Activated CD8-positive, alpha-beta T cell treated with anti-CD3 and anti-CD28 coated beads, Interleukin-2, amount 10 ng/mL, durations not matched to agents 7 days and 5 days (primary cell): ENCODE data around the gene RNF4. TPM values are rescaled to one million over a fixed set of nuclear protein-coding genes. Genes with fewer than 3 reads are reported as not detected.

ENCODE experiments used
- ATAC-seq: fragments of 150-1000 bp; cut with Tn5 transposase; one replicate; pipeline ENCODE4 v1.10.0; 2021; ENCODE audit warnings: moderate library complexity
- CTCF ChIA-PET: fragments of 350-600 bp; sonication (Branson Sonifier 250); formaldehyde crosslinking; loops from one replicate; lab custom pipeline; 2021; ENCODE audit warnings: antibody characterized with exemption; lab: Charles Lee
- POLR2A ChIA-PET: fragments of 350-600 bp; sonication (Branson Sonifier 250); formaldehyde crosslinking; loops from one replicate; lab custom pipeline; 2021; ENCODE audit warnings: antibody characterized with exemption; lab: Charles Lee
- DNase-seq: peaks from one replicate; pipeline ENCODE4 v3.0.0-alpha.2; 2020
- H3K27ac Mint-ChIP-seq: one replicate; pipeline ENCODE4 v1.8.0; 2021; ENCODE audit warnings: mild to moderate bottlenecking, mixed read lengths
- H3K27me3 Mint-ChIP-seq: one replicate; pipeline ENCODE4 v1.8.0; 2021; ENCODE audit warnings: low read depth, mixed read lengths
- H3K36me3 Mint-ChIP-seq: one replicate; pipeline ENCODE4 v1.8.0; 2021; ENCODE audit warnings: low read depth, mixed read lengths
- H3K4me1 Mint-ChIP-seq: one replicate; pipeline ENCODE4 v1.8.0; 2021; ENCODE audit warnings: low read depth, mixed read lengths
- H3K4me3 Mint-ChIP-seq: one replicate; pipeline ENCODE4 v1.8.0; 2021; ENCODE audit warnings: mild to moderate bottlenecking, mixed read lengths
- H3K9me3 Mint-ChIP-seq: one replicate; pipeline ENCODE4 v1.8.0; 2022; ENCODE audit warnings: mixed read lengths; ENCODE audit not compliant: insufficient read depth
- total RNA-seq, 2 experiments: library from RNA; stranded (reverse); gene quantifications; one replicate each; pipeline ENCODE4 v1.2.3, GENCODE V29; 2021

RNF4 gene, protein sequence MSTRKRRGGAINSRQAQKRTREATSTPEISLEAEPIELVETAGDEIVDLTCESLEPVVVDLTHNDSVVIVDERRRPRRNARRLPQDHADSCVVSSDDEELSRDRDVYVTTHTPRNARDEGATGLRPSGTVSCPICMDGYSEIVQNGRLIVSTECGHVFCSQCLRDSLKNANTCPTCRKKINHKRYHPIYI
- total RNA-seq: 100 to 1,000 TPM; 105 to 118 TPM

DNA sequence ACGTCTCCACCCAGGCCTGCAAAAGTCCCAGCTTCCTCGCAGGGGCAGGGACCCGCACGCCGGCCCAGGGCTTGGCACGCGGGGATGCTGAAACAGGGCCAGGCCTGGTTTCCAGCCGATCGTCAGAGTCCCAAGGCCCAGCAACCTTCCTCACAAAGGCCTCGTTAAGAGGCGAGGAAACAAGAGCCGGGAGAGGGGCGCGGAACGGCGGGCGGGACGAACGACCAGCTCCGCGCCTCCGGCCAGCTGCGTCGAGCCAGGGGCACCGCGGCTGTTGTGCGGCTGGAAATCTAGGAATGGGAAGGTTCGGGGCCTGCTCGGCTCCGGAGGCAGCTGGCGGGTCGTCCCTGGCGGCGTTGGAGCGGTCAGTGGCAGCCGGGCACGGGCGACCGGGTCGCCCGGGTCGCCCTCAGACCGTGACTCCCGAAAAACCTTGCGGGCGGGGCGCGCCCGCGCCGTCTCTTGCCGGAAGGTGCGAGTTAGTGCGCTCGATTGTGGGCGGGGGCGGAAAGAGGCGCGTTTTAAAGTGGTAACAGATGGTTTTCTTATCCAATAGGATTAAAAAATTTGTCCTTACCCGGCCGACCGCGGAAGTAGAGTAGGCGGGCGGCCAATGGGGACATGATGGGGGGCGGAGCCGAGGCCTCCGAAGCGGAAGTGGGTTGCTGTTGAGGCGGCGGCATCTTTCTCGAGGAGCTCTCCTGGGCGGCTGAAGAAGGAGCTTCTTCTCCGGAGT, at the start of gene RNF4:
TSS of gene RNF4 (plus strand) at position 651 of the 736 bp plus-strand sequence. CDS start 21,388 bp downstream, outside the sequence.
- Mint-ChIP-seq H3K27ac (peak within 1 kb of the TSS; percentile 99), H3K27me3 (peaks cover 3% of the 10 kb centered on the region), H3K36me3 (peaks cover 46% of the 10 kb centered on the region), H3K9me3 (no peaks in the 10 kb centered on the region), H3K4me1 (peaks cover 43% of the 10 kb centered on the region), H3K4me3 (peak within 1 kb of the TSS; percentile 99)
- POLR2A ChIA-PET: interaction anchor here (0.6 to 3.1 kb wide), 31 partner anchors 9 to 755 kb away, joined by 3 to 39 read pairs (median 4); partner anchors contain the start of genes CFAP99, FAM193A, MXD4 and NSD2
- peak; percentile 98 for DNase-seq
- ATAC-seq: peak; percentile 89
- CTCF ChIA-PET: interaction anchor here (0.7 to 3.2 kb wide), 14 partner anchors 9 to 486 kb away, joined by 3 to 15 read pairs (median 3); partner anchors contain the start of genes CFAP99, FAM193A, HAUS3 and NELFA

DNA sequence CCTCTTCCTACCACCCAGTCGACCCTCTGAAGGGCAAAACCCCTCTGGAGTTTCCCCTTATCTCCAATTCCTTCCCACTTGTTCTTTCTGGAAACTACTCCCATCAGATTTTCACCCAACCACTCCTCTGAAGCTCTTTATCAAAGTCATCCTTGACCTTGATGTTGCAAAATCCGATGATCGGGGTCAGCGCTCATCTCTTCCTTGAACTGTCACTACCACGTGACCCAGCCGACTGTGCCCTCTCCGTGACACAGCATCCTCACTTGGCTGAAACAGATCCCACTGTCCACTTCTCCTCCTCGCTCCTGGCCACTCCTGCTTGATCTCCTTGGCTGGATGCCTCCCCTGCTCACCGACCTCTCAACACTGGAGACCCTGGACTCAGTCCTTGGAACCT, 49.1 kb upstream of the RNF4 start:
- ChIA-PET CTCF (interaction anchor here (1.0 to 2.9 kb wide), 8 partner anchors 12 to 200 kb away, joined by 3 to 11 read pairs (median 4); partner anchors contain the start of genes HAUS3, POLN and RNF4), POLR2A (interaction anchor here (1.3 to 1.4 kb wide), 2 partner anchors 49 to 129 kb away, joined by 3 to 6 read pairs; partner anchors contain the start of gene RNF4)
- no peaks in the 10 kb centered on the region for H3K36me3 Mint-ChIP-seq
- peaks cover 52% of the 10 kb centered on the region for H3K27me3 Mint-ChIP-seq
- no peaks in the 10 kb centered on the region for H3K9me3 Mint-ChIP-seq
- DNase-seq (no peak), ATAC-seq (no peak)
- peaks cover 35% of the 10 kb centered on the region for H3K4me1 Mint-ChIP-seq
- H3K27ac Mint-ChIP-seq: no peak overlapping the region
- H3K4me3 Mint-ChIP-seq: no peak overlapping the region

DNA sequence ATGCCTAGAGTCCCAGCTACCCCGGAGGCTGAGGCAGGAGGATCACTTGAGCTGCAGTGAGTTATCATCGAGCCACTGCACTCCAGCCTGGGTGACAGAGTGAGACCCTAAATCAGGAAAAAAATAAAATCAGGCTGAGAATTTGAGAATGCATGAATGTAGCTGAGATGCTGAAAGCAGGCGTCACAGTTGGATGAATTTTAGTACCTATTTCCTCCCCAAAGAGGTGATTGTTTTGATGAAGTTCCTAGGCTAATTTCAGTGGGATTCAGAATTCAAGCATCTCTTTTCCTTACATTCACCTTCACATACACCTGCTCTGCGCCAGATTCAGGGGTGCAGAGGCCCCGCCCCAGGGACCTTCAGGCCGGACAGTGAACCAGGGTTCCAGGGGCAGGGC, 47.0 kb upstream of the RNF4 start:
- ChIA-PET CTCF (interaction anchor here (0.9 to 2.9 kb wide), 2 partner anchors 40 to 202 kb away, joined by 4 to 11 read pairs; no protein-coding TSS in a partner anchor), POLR2A (interaction anchor here (0.5 to 1.4 kb wide), 3 partner anchors 9 to 542 kb away, joined by 3 read pairs; partner anchors contain the start of gene GRK4)
- H3K27ac Mint-ChIP-seq: no peak overlapping the region
- peaks cover 19% of the 10 kb centered on the region for H3K4me1 Mint-ChIP-seq
- no peak overlapping the region for H3K4me3 Mint-ChIP-seq
- no peaks in the 10 kb centered on the region for H3K36me3 Mint-ChIP-seq
- DNase-seq (no peak), ATAC-seq (no peak)
- peaks cover 37% of the 10 kb centered on the region for H3K27me3 Mint-ChIP-seq
- no peaks in the 10 kb centered on the region for H3K9me3 Mint-ChIP-seq

DNA sequence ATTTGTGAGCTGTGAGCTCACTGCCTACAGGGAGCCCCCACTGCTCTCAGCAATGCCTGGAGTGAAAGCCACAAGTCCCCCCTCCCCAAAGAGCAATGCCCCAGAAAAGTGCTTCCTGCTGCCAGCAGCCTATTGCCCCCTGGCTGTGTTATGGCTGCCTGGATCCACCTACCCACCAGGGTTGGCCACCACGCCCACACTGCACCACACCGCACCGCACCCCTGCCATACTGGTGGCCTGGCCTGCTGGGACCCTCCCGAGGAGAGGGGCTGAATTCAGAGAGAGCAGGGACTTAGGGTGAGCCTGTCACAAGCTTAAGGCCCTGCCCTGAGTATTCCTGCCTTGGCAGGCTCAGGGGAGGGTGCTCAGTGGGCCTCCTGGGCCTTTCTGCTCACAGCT, 45.8 kb upstream of the RNF4 start:
- POLR2A ChIA-PET: no interaction called here
- H3K36me3 Mint-ChIP-seq: no peaks in the 10 kb centered on the region

DNA sequence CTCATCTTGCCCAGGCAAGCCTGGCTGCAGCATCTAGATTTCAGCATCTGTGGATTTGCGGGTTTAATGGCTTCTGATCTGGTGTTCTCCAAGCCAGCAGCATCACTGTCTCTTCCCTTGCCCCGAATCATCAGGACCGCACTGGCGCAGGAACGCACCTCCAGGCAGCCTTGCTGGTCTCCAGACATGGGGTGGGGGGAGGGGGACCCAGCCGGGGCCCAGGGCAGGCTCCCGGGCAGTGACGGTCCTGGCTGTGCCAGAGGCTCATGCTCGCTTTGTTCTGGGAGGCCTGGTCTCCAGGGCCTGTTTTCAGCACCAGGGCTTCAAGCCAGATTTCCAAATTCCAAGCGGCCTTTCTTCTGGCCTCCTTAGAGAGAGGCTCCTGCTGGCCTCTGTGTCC, 45.2 kb upstream of the RNF4 start:
- no peak overlapping the region for H3K27ac Mint-ChIP-seq
- peaks cover 12% of the 10 kb centered on the region for H3K4me1 Mint-ChIP-seq
- no peaks in the 10 kb centered on the region for H3K9me3 Mint-ChIP-seq
- H3K36me3 Mint-ChIP-seq: no peaks in the 10 kb centered on the region
- ChIA-PET POLR2A (no interaction called here), CTCF (no interaction called here)
- DNase-seq: no peak
- no peak overlapping the region for H3K4me3 Mint-ChIP-seq
- H3K27me3 Mint-ChIP-seq: peaks cover 30% of the 10 kb centered on the region
- no peak for ATAC-seq

More for the DNA sequence above, 45.8 kb upstream of the RNF4 start:
- Mint-ChIP-seq H3K27ac (no peak overlapping the region), H3K4me3 (no peak overlapping the region), H3K9me3 (no peaks in the 10 kb centered on the region), H3K27me3 (peaks cover 30% of the 10 kb centered on the region), H3K4me1 (peaks cover 12% of the 10 kb centered on the region)
- ATAC-seq: no peak
- no peak for DNase-seq
- CTCF ChIA-PET: interaction anchor here (1.1 kb wide), 1 partner anchor 19 kb away, joined by 4 read pairs; no protein-coding TSS in a partner anchor

DNA sequence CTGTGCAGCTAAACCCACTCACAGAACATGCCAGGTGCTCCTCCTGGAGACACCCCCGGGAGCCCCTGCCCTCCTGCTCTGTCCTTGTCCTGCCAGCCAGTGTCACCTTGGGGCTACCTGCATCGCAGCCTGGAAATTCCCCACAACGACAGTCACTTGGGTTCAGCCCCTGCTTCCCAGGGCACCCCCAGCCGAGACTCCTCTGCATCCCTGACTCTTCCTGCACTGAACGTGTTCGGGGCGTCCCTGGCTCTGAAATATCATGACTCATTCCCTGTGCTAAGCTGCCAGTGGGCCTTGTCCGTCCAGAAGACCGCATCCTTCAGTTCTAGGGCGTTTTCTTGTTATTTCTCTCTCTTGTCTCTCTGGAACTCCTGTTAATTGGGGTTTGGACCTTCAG, 44.3 kb upstream of the RNF4 start:
- ATAC-seq (no peak), DNase-seq (no peak)
- POLR2A ChIA-PET: no interaction called here
- Mint-ChIP-seq H3K27me3 (peaks cover 25% of the 10 kb centered on the region), H3K4me3 (no peak overlapping the region), H3K9me3 (no peaks in the 10 kb centered on the region), H3K36me3 (no peaks in the 10 kb centered on the region), H3K27ac (no peak overlapping the region), H3K4me1 (peaks cover 6% of the 10 kb centered on the region)
- CTCF ChIA-PET: interaction anchor here (1.2 to 1.3 kb wide), 2 partner anchors 17 to 204 kb away, joined by 4 read pairs; no protein-coding TSS in a partner anchor

DNA sequence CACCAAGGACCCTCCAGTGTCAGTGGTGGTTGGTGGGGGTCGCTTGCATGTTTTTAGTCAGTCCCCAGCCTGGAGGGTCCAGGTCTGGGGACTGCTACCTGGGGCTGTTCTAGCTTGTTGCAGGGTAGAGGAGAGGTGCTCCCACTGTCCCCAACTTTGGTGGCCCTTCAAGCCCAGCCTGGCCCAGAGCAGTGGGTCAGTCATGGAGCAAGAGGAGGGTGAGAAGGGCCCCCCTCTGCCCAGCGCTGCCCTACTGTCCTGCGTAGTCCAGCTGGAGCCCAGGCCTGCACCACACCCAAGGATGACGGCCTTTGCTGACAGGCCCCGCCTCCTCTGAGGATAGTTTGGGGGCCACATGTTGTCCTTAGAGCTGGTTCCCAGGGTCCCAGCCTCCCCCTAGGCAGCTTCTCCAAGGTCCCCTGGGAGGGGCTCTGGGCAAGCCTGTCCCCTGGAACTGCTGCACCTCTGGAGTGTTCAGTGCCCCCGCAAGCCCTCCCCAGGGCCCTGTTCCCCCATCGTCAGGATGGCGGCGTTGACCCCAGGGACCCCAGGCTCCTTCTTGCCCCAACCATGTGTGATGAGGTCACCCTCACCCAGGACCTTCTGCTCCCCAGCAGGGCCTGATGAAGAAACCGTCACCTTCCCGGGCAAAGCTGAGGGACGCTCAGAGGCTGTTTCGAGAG, 43.4 kb upstream of the RNF4 start:
- no peak overlapping the region for H3K27ac Mint-ChIP-seq
- H3K4me1 Mint-ChIP-seq: no peaks in the 10 kb centered on the region
- CTCF ChIA-PET: interaction anchor here (1.2 to 1.3 kb wide), 2 partner anchors 16 to 205 kb away, joined by 4 read pairs; no protein-coding TSS in a partner anchor
- no peaks in the 10 kb centered on the region for H3K36me3 Mint-ChIP-seq
- no peaks in the 10 kb centered on the region for H3K9me3 Mint-ChIP-seq
- POLR2A ChIA-PET: no interaction called here
- ATAC-seq (no peak), DNase-seq (no peak)
- H3K27me3 Mint-ChIP-seq: peaks cover 16% of the 10 kb centered on the region
- no peak overlapping the region for H3K4me3 Mint-ChIP-seq

DNA sequence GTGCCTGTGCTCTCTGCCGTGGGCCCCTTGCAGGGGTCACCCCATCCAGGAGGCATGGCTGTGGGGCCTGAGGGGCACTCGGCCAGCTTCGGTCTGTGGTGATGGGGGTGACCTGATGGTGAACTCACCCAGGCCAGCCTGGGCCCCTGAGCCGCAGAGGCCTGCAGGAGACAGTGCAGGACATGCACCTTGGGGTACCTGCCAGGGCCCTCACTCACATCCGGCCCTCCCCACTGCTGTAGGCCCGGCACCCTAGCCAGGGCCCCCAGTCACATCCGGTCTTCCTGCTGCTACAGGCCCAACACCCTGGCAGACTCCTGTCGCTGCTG, 42.9 kb upstream of the RNF4 start:
- Mint-ChIP-seq H3K4me1 (no peaks in the 10 kb centered on the region), H3K9me3 (no peaks in the 10 kb centered on the region), H3K27me3 (peaks cover 11% of the 10 kb centered on the region), H3K4me3 (no peak overlapping the region), H3K36me3 (no peaks in the 10 kb centered on the region), H3K27ac (no peak overlapping the region)
- ChIA-PET CTCF (no interaction called here), POLR2A (no interaction called here)
- no peak for ATAC-seq
- DNase-seq: no peak

DNA sequence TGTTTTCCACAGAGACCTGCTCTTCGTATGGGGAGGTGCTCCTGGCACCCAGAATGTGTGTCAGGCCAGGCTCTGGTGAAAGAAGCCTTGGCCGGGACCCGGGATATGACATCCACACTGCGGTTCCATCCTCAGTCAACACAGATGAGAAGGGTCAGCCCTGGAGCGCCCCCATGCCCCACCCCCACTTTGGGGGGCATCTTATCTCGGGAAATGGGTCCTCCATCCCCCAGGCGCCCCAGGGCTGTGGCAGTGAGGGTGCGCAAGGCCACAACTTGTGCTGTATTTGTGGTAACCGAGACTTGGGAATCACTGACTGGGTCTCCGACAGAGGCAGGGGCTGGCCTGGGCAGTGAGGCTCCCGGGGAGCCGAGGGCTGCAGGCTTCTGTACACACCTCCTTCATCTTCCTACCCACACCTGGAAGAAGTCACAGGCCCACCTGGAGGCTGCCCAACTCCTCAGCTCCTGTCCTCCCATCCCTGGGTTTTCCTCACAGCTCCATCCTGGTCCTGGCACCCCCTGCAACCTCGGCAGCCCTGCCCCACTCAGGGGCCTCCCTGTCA, 42.1 kb upstream of the RNF4 start:
- POLR2A ChIA-PET: interaction anchor here (0.9 kb wide), 1 partner anchor 42 kb away, joined by 3 read pairs; the partner anchor contains the start of gene RNF4

DNA sequence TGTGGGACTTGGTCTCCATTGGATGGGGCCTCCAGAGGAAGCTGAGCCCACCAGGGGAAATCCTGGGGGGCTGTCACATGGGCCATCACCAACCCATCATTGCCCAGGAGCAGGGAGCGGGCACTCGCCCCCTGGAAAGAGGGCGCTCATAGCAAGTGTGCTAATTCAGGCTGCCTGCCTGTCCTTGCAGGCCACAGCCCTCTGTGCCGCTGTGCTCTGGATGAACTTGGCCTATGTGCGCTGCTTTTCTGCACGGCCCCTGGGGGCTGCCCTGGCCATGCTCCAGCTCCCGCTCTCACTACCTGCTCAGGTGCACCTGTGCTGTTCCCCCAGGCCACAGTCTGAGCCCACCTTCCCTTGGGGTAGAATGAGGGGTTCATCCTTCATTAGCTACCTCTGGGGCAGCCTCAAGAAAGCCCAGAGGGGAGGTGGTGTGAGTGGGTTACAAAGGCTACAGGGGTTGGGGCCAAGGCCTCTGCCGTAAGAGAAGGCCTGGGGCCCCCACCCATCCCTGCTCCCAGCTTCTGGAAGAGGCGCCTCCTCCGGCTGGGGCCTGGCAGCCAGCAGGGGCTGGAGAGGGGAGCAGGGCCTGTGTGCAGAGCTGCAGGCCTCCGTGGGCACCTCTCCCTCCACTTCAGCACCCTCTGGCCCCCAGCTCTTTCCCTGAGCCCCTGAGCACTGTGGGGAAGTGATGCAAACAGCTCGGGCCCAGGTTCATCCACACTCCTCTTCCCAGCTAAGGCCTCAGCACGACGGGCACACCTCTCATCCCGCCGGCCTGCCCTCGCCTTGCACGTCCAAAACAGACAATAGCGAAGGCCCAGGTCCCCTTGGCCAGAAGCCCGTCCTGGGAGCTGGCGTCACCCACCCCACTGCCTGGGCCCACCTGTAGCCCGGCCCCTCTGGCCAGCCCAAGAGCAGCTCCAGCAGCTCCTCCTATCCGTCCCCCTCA, 41.2 kb upstream of the RNF4 start:
- Mint-ChIP-seq H3K27me3 (peaks cover 8% of the 10 kb centered on the region), H3K4me3 (no peak overlapping the region), H3K36me3 (no peaks in the 10 kb centered on the region), H3K4me1 (no peaks in the 10 kb centered on the region), H3K27ac (no peak overlapping the region), H3K9me3 (no peaks in the 10 kb centered on the region)
- POLR2A ChIA-PET: interaction anchor here (0.9 kb wide), 1 partner anchor 41 kb away, joined by 3 read pairs; the partner anchor contains the start of gene RNF4
- CTCF ChIA-PET: interaction anchor here (1.1 to 1.3 kb wide), 2 partner anchors 9 to 14 kb away, joined by 3 to 5 read pairs; partner anchors contain the start of gene CFAP99
- DNase-seq: no peak
- no peak for ATAC-seq

More for the DNA sequence above, 42.1 kb upstream of the RNF4 start:
- peaks cover 12% of the 10 kb centered on the region for H3K27me3 Mint-ChIP-seq
- no peak for DNase-seq
- H3K4me1 Mint-ChIP-seq: no peaks in the 10 kb centered on the region
- no peaks in the 10 kb centered on the region for H3K9me3 Mint-ChIP-seq
- no peak overlapping the region for H3K4me3 Mint-ChIP-seq
- H3K36me3 Mint-ChIP-seq: no peaks in the 10 kb centered on the region
- no peak overlapping the region for H3K27ac Mint-ChIP-seq
- CTCF ChIA-PET: interaction anchor here (1.1 to 1.3 kb wide), 2 partner anchors 8 to 15 kb away, joined by 3 to 5 read pairs; partner anchors contain the start of gene CFAP99
- no peak for ATAC-seq
